ENCODE results near the gene NUTM1. TPM values are rescaled to one million over a fixed set of nuclear protein-coding genes. Genes with fewer than 3 reads are reported as not detected.
"Not testable (repeated sequence)": the region's sequence is repeated elsewhere in the genome, so short reads cannot be mapped to it uniquely, and the experiment has no call there.

Gene NUTM1
- total and polyA plus RNA-seq, 2 donors: 0.02 TPM; not detected in 1

DNA sequence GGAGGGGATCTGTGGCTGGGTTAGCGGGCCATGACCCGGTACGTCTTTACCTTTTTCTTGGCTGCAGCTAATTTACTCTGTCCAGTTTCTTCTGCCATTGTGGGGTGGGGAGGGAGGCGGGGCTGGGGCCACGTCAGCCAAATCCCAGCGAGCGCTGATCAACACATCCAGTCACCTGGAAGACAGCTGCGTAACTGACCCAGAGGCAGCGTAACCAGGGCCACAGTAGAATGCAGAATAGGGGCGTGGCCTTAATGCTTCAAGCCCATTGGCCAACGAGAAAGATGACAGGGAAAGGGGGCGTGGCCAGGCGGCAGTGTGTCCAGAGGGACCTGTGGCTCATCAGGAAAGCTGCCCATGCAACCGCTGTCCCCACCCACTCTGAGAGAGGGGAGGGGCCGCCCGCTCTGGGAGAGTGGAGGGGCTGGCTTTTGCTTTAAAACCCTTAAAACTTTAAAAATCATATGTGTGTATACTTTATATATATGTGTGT is 46.5 kb downstream of the NUTM1 start:
- not testable (repeated sequence) for H3K9me3 ChIP-seq (ENCODE audit: control insufficient read depth in 2 of 2, insufficient read depth in 1 of 2, low read length in 1 of 2)
- no CpG with 5 or more reads among the region's 16 CpGs for WGBS

GRCh38 chr15:34392981-34393380 is 49.9 kb downstream of the NUTM1 start:
- not testable (repeated sequence) for H3K4me3 ChIP-seq (ENCODE audit: low read length in 2 of 2); H3K27me3 ChIP-seq (ENCODE audit: control insufficient read depth in 2 of 2, insufficient read depth in 1 of 2, low read length in 1 of 2); H3K4me1 ChIP-seq (ENCODE audit: control insufficient read depth in 2 of 2, insufficient read depth in 2 of 2, low read length in 2 of 2); H3K9me3 ChIP-seq (ENCODE audit: control insufficient read depth in 2 of 2, insufficient read depth in 1 of 2, low read length in 1 of 2); H3K27ac ChIP-seq (ENCODE audit: low read depth in 1 of 2, low read length in 1 of 2); DNase-seq (ENCODE audit: low read depth in 6 of 9, low spot score in 9 of 9); H3K36me3 ChIP-seq (ENCODE audit: control insufficient read depth in 2 of 2, insufficient read depth in 2 of 2, low read length in 1 of 2)
- WGBS: 54% methylated on average over 2 of the region's 2 CpGs

More for the DNA sequence above, 46.5 kb downstream of the NUTM1 start:
- not testable (repeated sequence) for H3K4me3 ChIP-seq (ENCODE audit: low read length in 2 of 2); H3K4me1 ChIP-seq (ENCODE audit: control insufficient read depth in 2 of 2, insufficient read depth in 2 of 2, low read length in 2 of 2); H3K27ac ChIP-seq (ENCODE audit: low read depth in 1 of 2, low read length in 1 of 2); H3K27me3 ChIP-seq (ENCODE audit: control insufficient read depth in 2 of 2, insufficient read depth in 1 of 2, low read length in 1 of 2); H3K36me3 ChIP-seq (ENCODE audit: control insufficient read depth in 2 of 2, insufficient read depth in 2 of 2, low read length in 1 of 2); DNase-seq (ENCODE audit: low read depth in 6 of 9, low spot score in 9 of 9)

- H3K27me3 ChIP-seq (ENCODE audit: control insufficient read depth in 2 of 2, insufficient read depth in 1 of 2, low read length in 1 of 2); DNase-seq (ENCODE audit: low read depth in 6 of 9, low spot score in 9 of 9); H3K36me3 ChIP-seq (ENCODE audit: control insufficient read depth in 2 of 2, insufficient read depth in 2 of 2, low read length in 1 of 2); H3K9me3 ChIP-seq (ENCODE audit: control insufficient read depth in 2 of 2, insufficient read depth in 1 of 2, low read length in 1 of 2); H3K4me1 ChIP-seq (ENCODE audit: control insufficient read depth in 2 of 2, insufficient read depth in 2 of 2, low read length in 2 of 2); H3K4me3 ChIP-seq (ENCODE audit: low read length in 2 of 2); H3K27ac ChIP-seq (ENCODE audit: low read depth in 1 of 2, low read length in 1 of 2): not testable (repeated sequence)
- WGBS: 66% methylated on average over 2 of the region's 6 CpGs
Measured at GRCh38 chr15:34397637-34398259, 54.6 kb downstream of the NUTM1 start.

GRCh38 chr15:34403160-34403598 is 60.1 kb downstream of the NUTM1 start:
- H3K4me3 ChIP-seq (ENCODE audit: low read length in 2 of 2); H3K4me1 ChIP-seq (ENCODE audit: control insufficient read depth in 2 of 2, insufficient read depth in 2 of 2, low read length in 2 of 2); H3K27ac ChIP-seq (ENCODE audit: low read depth in 1 of 2, low read length in 1 of 2); H3K9me3 ChIP-seq (ENCODE audit: control insufficient read depth in 2 of 2, insufficient read depth in 1 of 2, low read length in 1 of 2); H3K27me3 ChIP-seq (ENCODE audit: control insufficient read depth in 2 of 2, insufficient read depth in 1 of 2, low read length in 1 of 2); H3K36me3 ChIP-seq (ENCODE audit: control insufficient read depth in 2 of 2, insufficient read depth in 2 of 2, low read length in 1 of 2); DNase-seq (ENCODE audit: low read depth in 6 of 9, low spot score in 9 of 9): not testable (repeated sequence)
- 98% methylated on average over 1 of the region's 4 CpGs for WGBS

DNA sequence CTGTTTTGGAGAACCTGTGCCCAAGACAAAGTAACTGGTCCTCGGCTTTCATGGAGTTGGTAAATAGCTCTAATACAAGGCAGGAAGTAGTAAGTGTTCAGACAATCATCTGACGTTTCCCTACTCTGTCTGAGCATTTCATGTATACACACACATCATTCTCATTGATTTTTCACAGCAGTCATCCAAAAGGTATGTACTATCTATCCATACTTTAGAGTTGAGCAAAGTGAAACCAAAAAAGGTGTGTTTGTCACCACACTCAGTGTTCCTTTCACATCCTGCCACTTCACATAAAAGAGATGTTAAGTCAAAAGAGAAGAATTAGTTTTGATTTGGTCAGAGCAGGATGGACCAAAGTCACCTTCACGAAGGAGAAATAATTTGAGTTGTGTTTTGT is 60.8 kb downstream of the NUTM1 start:
- H3K4me3 ChIP-seq (ENCODE audit: low read length in 2 of 2); H3K27ac ChIP-seq (ENCODE audit: low read depth in 1 of 2, low read length in 1 of 2); H3K27me3 ChIP-seq (ENCODE audit: control insufficient read depth in 2 of 2, insufficient read depth in 1 of 2, low read length in 1 of 2); H3K9me3 ChIP-seq (ENCODE audit: control insufficient read depth in 2 of 2, insufficient read depth in 1 of 2, low read length in 1 of 2); H3K4me1 ChIP-seq (ENCODE audit: control insufficient read depth in 2 of 2, insufficient read depth in 2 of 2, low read length in 2 of 2); H3K36me3 ChIP-seq (ENCODE audit: control insufficient read depth in 2 of 2, insufficient read depth in 2 of 2, low read length in 1 of 2); DNase-seq (ENCODE audit: low read depth in 6 of 9, low spot score in 9 of 9): not testable (repeated sequence)
- no CpG with 5 or more reads among the region's 3 CpGs for WGBS

Other genes with a start within 250 kb of the NUTM1 start
- gene EMC7, start 241.5 kb upstream of the NUTM1 start, total RNA-seq: 27.3 TPM
- 59.1 TPM for gene EMC7, start 241.5 kb upstream of the NUTM1 start, polyA plus RNA-seq
- 1.4 TPM for gene PGBD4, start 241.2 kb upstream of the NUTM1 start, total RNA-seq
- 2.3 TPM for gene PGBD4, start 241.2 kb upstream of the NUTM1 start, polyA plus RNA-seq
- gene KATNBL1, start 133.2 kb upstream of the NUTM1 start, total RNA-seq: 34.7 TPM
- 37.5 TPM for gene KATNBL1, start 133.2 kb upstream of the NUTM1 start, polyA plus RNA-seq
- 77.9 TPM for gene EMC4, start 118.3 kb upstream of the NUTM1 start, total RNA-seq
- gene EMC4, start 118.3 kb upstream of the NUTM1 start, polyA plus RNA-seq: 106 TPM
- 13.5 TPM for gene SLC12A6, start 5.5 kb upstream of the NUTM1 start, total RNA-seq
- gene SLC12A6, start 5.5 kb upstream of the NUTM1 start, polyA plus RNA-seq: 9.7 TPM
- 268 TPM for gene NOP10, start 179 bp upstream of the NUTM1 start, total RNA-seq
- 255 TPM for gene NOP10, start 179 bp upstream of the NUTM1 start, polyA plus RNA-seq
- 7.1 TPM for gene LPCAT4, start 23.9 kb downstream of the NUTM1 start, total RNA-seq
- 35.5 TPM for gene LPCAT4, start 23.9 kb downstream of the NUTM1 start, polyA plus RNA-seq
- 13.8 TPM for gene GOLGA8A, start 94.5 kb downstream of the NUTM1 start, total RNA-seq
- 74.7 TPM for gene GOLGA8A, start 94.5 kb downstream of the NUTM1 start, polyA plus RNA-seq
- 11.7 TPM for gene GOLGA8B, start 240.3 kb downstream of the NUTM1 start, total RNA-seq
- 66.5 TPM for gene GOLGA8B, start 240.3 kb downstream of the NUTM1 start, polyA plus RNA-seq

Measured in thymus (tissue), 11 donors.